Caco-2 (cell line): ENCODE data around the gene HAUS7. TPM values are rescaled to one million over a fixed set of nuclear protein-coding genes. Genes with fewer than 3 reads are reported as not detected.

Source experiments
- BruUV-seq: library from RNA; stranded (reverse); fragments of 400-500 nt; replicated peaks from 2 replicates; lab custom pipeline; 2021; lab: Mats Ljungman, UMichigan
- CTCF ChIA-PET: fragments of 300-600 bp; sonication (Branson Sonifier 250); formaldehyde crosslinking; loops from one replicate; lab custom pipeline; 2022; ENCODE audit warnings: antibody characterized with exemption; lab: Charles Lee
- POLR2A ChIA-PET: fragments of 300-600 bp; sonication (Branson Sonifier 250); formaldehyde crosslinking; loops from one replicate; lab custom pipeline; 2022; ENCODE audit warnings: antibody characterized with exemption; lab: Charles Lee
- DNase-seq, 2 experiments: peaks; one replicate each; pipeline versions ENCODE4 v3.0.0 to v3.0.0-alpha.2; 2020 to 2022
- H3K27me3 ChIP-seq: replicated peaks from 2 replicates; pipeline ENCODE4 v1.6.0; 2011; ENCODE audit warnings: low read length; ENCODE audit not compliant: control insufficient read depth, insufficient read depth
- H3K36me3 ChIP-seq: 2 replicates; pipeline ENCODE4 v1.5.1; 2011; ENCODE audit warnings: low read length; ENCODE audit not compliant: control insufficient read depth, insufficient read depth
- H3K4me1 ChIP-seq: fragments of 250-450 bp; sonication (Bioruptor Pico); 2 replicates; pipeline ENCODE4 v1.5.1; 2020; ENCODE audit warnings: mild to moderate bottlenecking
- H3K4me3 ChIP-seq: 2 replicates; pipeline ENCODE4 v1.5.1; 2011; ENCODE audit warnings: low read depth, mild to moderate bottlenecking, control low read depth, low read length
- H3K9me3 ChIP-seq: fragments of 250-450 bp; sonication (Bioruptor Pico); 2 replicates; pipeline ENCODE4 v1.5.1; 2020; ENCODE audit warnings: mild to moderate bottlenecking, moderate library complexity
- H3K27ac Mint-ChIP-seq: one replicate; pipeline ENCODE4 v1.8.0; 2022; ENCODE audit warnings: mixed read lengths; ENCODE audit not compliant: unreplicated experiment
- H3K27me3 Mint-ChIP-seq: one replicate; pipeline ENCODE4 v1.8.0; 2022; ENCODE audit warnings: mixed read lengths; ENCODE audit not compliant: insufficient read depth, unreplicated experiment
- H3K36me3 Mint-ChIP-seq: one replicate; pipeline ENCODE4 v1.8.0; 2022; ENCODE audit warnings: mild to moderate bottlenecking, mixed read lengths; ENCODE audit not compliant: insufficient read depth, unreplicated experiment
- H3K4me1 Mint-ChIP-seq: one replicate; pipeline ENCODE4 v1.8.0; 2022; ENCODE audit warnings: low read depth, mixed read lengths; ENCODE audit not compliant: unreplicated experiment
- H3K4me3 Mint-ChIP-seq: one replicate; pipeline ENCODE4 v1.8.0; 2022; ENCODE audit warnings: mild to moderate bottlenecking, moderate library complexity, mixed read lengths; ENCODE audit not compliant: unreplicated experiment
- H3K9me3 Mint-ChIP-seq: one replicate; pipeline ENCODE4 v1.8.0; 2022; ENCODE audit warnings: mixed read lengths; ENCODE audit not compliant: unreplicated experiment
- CTCF ChIP-seq, 2 experiments: fragments of 200-600 bp in 1 of 2; IDR thresholded peaks; 1 replicate in 1 of 2; 2 replicates in 1 of 2; pipeline versions ENCODE4 v1.5.1 to v1.8.0; 2011 to 2022; ENCODE audit warnings: antibody characterized with exemption in 1 of 2, control low read depth in 1 of 2, inconsistent platforms in 1 of 2, low read depth in 1 of 2, low read length in 1 of 2, mild to moderate bottlenecking in 1 of 2, moderate library complexity in 1 of 2; ENCODE audit not compliant: insufficient read depth in 1 of 2, severe bottlenecking in 1 of 2, unreplicated experiment in 1 of 2
- intact Hi-C: fragments of 100-400 bp; cut with micrococcal nuclease; formaldehyde crosslinking; loops from one replicate; pipeline ENCODE4 v1.10.0; 2022; ENCODE audit not compliant: unreplicated experiment
- total RNA-seq: library from RNA; stranded (reverse); gene quantifications from 2 replicates; pipeline ENCODE4 v1.2.3, GENCODE V29; 2022

The HAUS7 gene
- total RNA-seq, 1 experiment from 2014 or later, result 34.0 TPM

- no peak overlapping the region for H3K4me3 Mint-ChIP-seq
- H3K9me3 Mint-ChIP-seq, result no peaks in the 10 kb centered on the region
- ChIA-PET POLR2A (no interaction called here), CTCF (no interaction called here)
- DNase-seq, result no peak
- no TSS peak for BruUV-seq
- Histone ChIP-seq H3K36me3 (no peaks in the 10 kb centered on the region), H3K9me3 (no peaks in the 10 kb centered on the region), H3K4me3 (no peak overlapping the region), H3K4me1 (no peaks in the 10 kb centered on the region), H3K27me3 (no peaks in the 10 kb centered on the region)
- no peak overlapping the region for H3K27ac Mint-ChIP-seq
- no peaks in the 10 kb centered on the region for H3K4me1 Mint-ChIP-seq
- H3K27me3 Mint-ChIP-seq, result no peaks in the 10 kb centered on the region
- intact Hi-C loops, result no loop called here
- peaks cover 20% of the 10 kb centered on the region for H3K36me3 Mint-ChIP-seq
- TF ChIP-seq CTCF (IDR thresholded peaks at IDR 0.05; ENCODE audit: insufficient read depth in 1 of 2, low read depth in 1 of 2, low read length in 1 of 2, severe bottlenecking in 1 of 2, unreplicated experiment in 1 of 2), result no peak
Observed at GRCh38 chrX:153447581-153447960, 22.8 kb downstream of the HAUS7 start.

GRCh38 chrX:153446950-153447580 lies 23.3 kb downstream of the HAUS7 start:
- no peak overlapping the region for H3K27ac Mint-ChIP-seq
- BruUV-seq, result no TSS peak
- intact Hi-C loops, result no loop called here
- TF ChIP-seq CTCF (IDR thresholded peaks at IDR 0.05; ENCODE audit: insufficient read depth in 1 of 2, low read depth in 1 of 2, low read length in 1 of 2, severe bottlenecking in 1 of 2, unreplicated experiment in 1 of 2), result no peak
- H3K4me1 Mint-ChIP-seq, result no peaks in the 10 kb centered on the region
- Histone ChIP-seq H3K27me3 (no peaks in the 10 kb centered on the region), H3K36me3 (no peaks in the 10 kb centered on the region), H3K4me1 (no peaks in the 10 kb centered on the region), H3K9me3 (no peaks in the 10 kb centered on the region), H3K4me3 (no peak overlapping the region)
- H3K36me3 Mint-ChIP-seq, result peaks cover 20% of the 10 kb centered on the region
- DNase-seq, result no peak
- no peaks in the 10 kb centered on the region for H3K27me3 Mint-ChIP-seq
- H3K4me3 Mint-ChIP-seq, result no peak overlapping the region
- CTCF ChIA-PET, result no interaction called here
- H3K9me3 Mint-ChIP-seq, result no peaks in the 10 kb centered on the region
- POLR2A ChIA-PET, result no interaction called here

GRCh38 chrX:153446636-153446936 lies 23.8 kb downstream of the HAUS7 start:
- no peaks in the 10 kb centered on the region for H3K9me3 Mint-ChIP-seq
- no TSS peak for BruUV-seq
- POLR2A ChIA-PET, result no interaction called here

More at GRCh38 chrX:153446636-153446936, 23.8 kb downstream of the HAUS7 start:
- H3K4me1 Mint-ChIP-seq, result no peaks in the 10 kb centered on the region
- Histone ChIP-seq H3K4me1 (no peaks in the 10 kb centered on the region), H3K9me3 (no peaks in the 10 kb centered on the region), H3K27me3 (no peaks in the 10 kb centered on the region), H3K36me3 (no peaks in the 10 kb centered on the region), H3K4me3 (no peak overlapping the region)
- H3K4me3 Mint-ChIP-seq, result no peak overlapping the region
- TF ChIP-seq CTCF (IDR thresholded peaks at IDR 0.05; ENCODE audit: insufficient read depth in 1 of 2, low read depth in 1 of 2, low read length in 1 of 2, severe bottlenecking in 1 of 2, unreplicated experiment in 1 of 2), result no peak
- no peak overlapping the region for H3K27ac Mint-ChIP-seq
- no peak for DNase-seq
- CTCF ChIA-PET, result no interaction called here
- H3K36me3 Mint-ChIP-seq, result peaks cover 19% of the 10 kb centered on the region
- no peaks in the 10 kb centered on the region for H3K27me3 Mint-ChIP-seq
- intact Hi-C loops, result no loop called here
